Endothelial cell of umbilical vein (primary cell): ENCODE results near the gene GRAMD4. TPM values are rescaled to one million over a fixed set of nuclear protein-coding genes. Genes with fewer than 3 reads are reported as not detected.

Experiments used
- BruUV-seq: library from RNA; stranded (reverse); fragments of 400-500 nt; replicated peaks from 2 replicates; lab custom pipeline; 2021; lab: Mats Ljungman, UMichigan
- CTCF ChIA-PET: fragments of 300-600, 350-600 bp; sonication (Branson Sonifier 250); formaldehyde crosslinking; loops from one replicate; lab custom pipeline; 2021; ENCODE audit warnings: antibody characterized with exemption, inconsistent platforms; lab: Charles Lee
- POLR2A ChIA-PET: fragments of 300-600, 350-600 bp; sonication (Branson Sonifier 250); formaldehyde crosslinking; loops from one replicate; lab custom pipeline; 2021; ENCODE audit warnings: antibody characterized with exemption, inconsistent platforms; lab: Charles Lee
- DNase-seq: peaks from one replicate; pipeline ENCODE4 v3.0.0-alpha.2; 2011; ENCODE audit warnings: low read depth, low spot score
- FAIRE-seq: peaks from 2 replicates; lab custom pipeline; 2011; peaks lifted over from hg19 to GRCh38; lab: Jason Lieb, UNC
- H2AFZ ChIP-seq: 2 replicates; pipeline ENCODE4 v1.6.0; 2012; ENCODE audit warnings: low read depth, low read length, control low read depth, inconsistent platforms
- H3K27ac ChIP-seq: 2 replicates; pipeline ENCODE4 v1.5.1; 2011; ENCODE audit warnings: low read depth, mild to moderate bottlenecking, control low read depth, low read length, moderate library complexity; ENCODE audit not compliant: insufficient read depth
- H3K27me3 ChIP-seq, 2 experiments: 2 replicates each; pipeline versions ENCODE4 v1.6.0 to v1.6.1; 2011; ENCODE audit warnings: low read length in 2 of 2, mixed read lengths in 1 of 2; ENCODE audit not compliant: control insufficient read depth in 2 of 2, insufficient read depth in 2 of 2
- H3K36me3 ChIP-seq, 2 experiments: 2 replicates in 1 of 2; 3 replicates in 1 of 2; pipeline ENCODE4 v1.5.1; 2011; ENCODE audit warnings: low read length in 2 of 2, mild to moderate bottlenecking in 1 of 2, moderate library complexity in 1 of 2; ENCODE audit not compliant: control insufficient read depth in 2 of 2, insufficient read depth in 2 of 2; ENCODE audit errors: extremely low read depth in 1 of 2
- H3K4me1 ChIP-seq: 3 replicates; pipeline ENCODE4 v1.5.1; 2011; ENCODE audit warnings: mild to moderate bottlenecking, low read length; ENCODE audit not compliant: control insufficient read depth, insufficient read depth; ENCODE audit errors: extremely low read depth
- H3K4me2 ChIP-seq: 2 replicates; pipeline ENCODE4 v1.6.1; 2011; ENCODE audit warnings: low read length, control low read depth, mixed read lengths; ENCODE audit not compliant: insufficient read depth
- H3K4me3 ChIP-seq, 3 experiments: fragments of 200-600 bp in 1 of 3; sonication (generic), shearing (Covaris generic) in 1 of 3; replicated peaks in 1 of 3; 2 replicates each; pipeline ENCODE4 v1.5.1; 2011 to 2016; ENCODE audit warnings: control low read depth in 3 of 3, low read length in 3 of 3, mild to moderate bottlenecking in 2 of 3, inconsistent platforms in 1 of 3, low read depth in 1 of 3, moderate library complexity in 1 of 3; ENCODE audit not compliant: insufficient read depth in 1 of 3
- H3K79me2 ChIP-seq: 2 replicates; pipeline ENCODE4 v1.6.0; 2012; ENCODE audit warnings: low read length, inconsistent platforms; ENCODE audit not compliant: control insufficient read depth, insufficient read depth
- H3K9ac ChIP-seq: replicated peaks from 2 replicates; pipeline ENCODE3; 2011; ENCODE audit warnings: low read length, control low read depth; ENCODE audit not compliant: insufficient read depth; ENCODE audit errors: extremely low read depth
- H3K9me1 ChIP-seq: replicated peaks from 3 replicates; pipeline ENCODE4 v1.6.0; 2011; ENCODE audit warnings: mild to moderate bottlenecking, low read length; ENCODE audit not compliant: control insufficient read depth, insufficient read depth; ENCODE audit errors: extremely low read depth
- H3K9me3 ChIP-seq: replicated peaks from 2 replicates; pipeline ENCODE4 v1.5.1; 2012; ENCODE audit warnings: low read length, inconsistent platforms; ENCODE audit not compliant: control insufficient read depth, insufficient read depth
- H4K20me1 ChIP-seq: replicated peaks from 2 replicates; pipeline ENCODE3; 2011; ENCODE audit warnings: mild to moderate bottlenecking, low read length; ENCODE audit not compliant: control insufficient read depth, insufficient read depth; ENCODE audit errors: extremely low read depth
- CTCF ChIP-seq, 2 donors: IDR thresholded peaks; 1 replicate in 1 of 2; 2 replicates in 1 of 2; pipeline ENCODE4 v1.5.1; 2011; ENCODE audit warnings: low read length in 2 of 2, mild to moderate bottlenecking in 2 of 2, moderate library complexity in 2 of 2, control low read depth in 1 of 2, inconsistent platforms in 1 of 2, low read depth in 1 of 2; ENCODE audit not compliant: insufficient read depth in 1 of 2; ENCODE audit errors: extremely low read depth in 1 of 2
- EZH2 ChIP-seq: IDR thresholded peaks from 2 replicates; pipeline ENCODE4 v1.6.1; 2012; ENCODE audit warnings: borderline replicate concordance, low read depth, mild to moderate bottlenecking, moderate library complexity, low read length, inconsistent platforms; ENCODE audit not compliant: severe bottlenecking
- FOS ChIP-seq: IDR thresholded peaks from 2 replicates; pipeline ENCODE4 v1.6.1; 2011; ENCODE audit warnings: mild to moderate bottlenecking, low read length, moderate library complexity, borderline replicate concordance; ENCODE audit not compliant: insufficient read depth
- GATA2 ChIP-seq: IDR thresholded peaks from 2 replicates; pipeline ENCODE4 v1.7.0; 2011; ENCODE audit warnings: low read depth, mild to moderate bottlenecking, moderate library complexity, mixed read lengths, low read length; ENCODE audit not compliant: insufficient read length, insufficient read depth
- JUN ChIP-seq: IDR thresholded peaks from 2 replicates; pipeline ENCODE4 v1.6.1; 2011; ENCODE audit warnings: borderline replicate concordance, low read depth; ENCODE audit not compliant: insufficient read length, insufficient read depth
- MAX ChIP-seq: IDR thresholded peaks from 2 replicates; pipeline ENCODE4 v1.6.1; 2011; ENCODE audit not compliant: insufficient read depth, insufficient read length
- MYC ChIP-seq: IDR thresholded peaks from one replicate; pipeline ENCODE4 v1.6.1; 2011; ENCODE audit warnings: mild to moderate bottlenecking, low read depth, low read length
- POLR2A ChIP-seq: IDR thresholded peaks from 2 replicates; pipeline ENCODE4 v1.6.1; 2012; ENCODE audit warnings: low read depth, mild to moderate bottlenecking, control low read depth, low read length
- POLR2AphosphoS5 ChIP-seq: IDR thresholded peaks from 2 replicates; pipeline ENCODE4 v1.6.1; 2012; ENCODE audit warnings: low read depth, mild to moderate bottlenecking, control low read depth, low read length, moderate library complexity; ENCODE audit not compliant: insufficient read depth
- dilution Hi-C: fragments of 300-500 bp; cut with MboI; formaldehyde crosslinking; loops from one replicate; pipeline ENCODE4 v1.15.0; 2019; ENCODE audit warnings: low sequenced_read_pairs; ENCODE audit not compliant: extremely low pct_ligation_motif_present
- intact Hi-C: fragments of 100-400 bp; cut with micrococcal nuclease; formaldehyde crosslinking; loops from one replicate; pipeline ENCODE4 v1.10.0; 2022
- polyA plus RNA-seq, 4 experiments: library from polyadenylated mRNA; depleted of rRNA in 3 of 4; stranded (reverse) in 3 of 4; unstranded in 1 of 4; fragments of >200 nt; gene quantifications; 2 replicates each; pipeline versions ENCODE4 v1.2.1 to v1.2.3, GENCODE V29; 2011 to 2012; ENCODE audit warnings: missing spikeins in 1 of 4
- total RNA-seq: library from RNA; stranded (reverse); gene quantifications from 2 replicates; pipeline ENCODE4 v1.2.3, GENCODE V29; 2021

GRAMD4 gene
- total and polyA plus RNA-seq, 2 donors (not counting 3 experiments of a cell fraction or from before 2014, with no cell fraction given), result 5.9 to 14.8 TPM

DNA sequence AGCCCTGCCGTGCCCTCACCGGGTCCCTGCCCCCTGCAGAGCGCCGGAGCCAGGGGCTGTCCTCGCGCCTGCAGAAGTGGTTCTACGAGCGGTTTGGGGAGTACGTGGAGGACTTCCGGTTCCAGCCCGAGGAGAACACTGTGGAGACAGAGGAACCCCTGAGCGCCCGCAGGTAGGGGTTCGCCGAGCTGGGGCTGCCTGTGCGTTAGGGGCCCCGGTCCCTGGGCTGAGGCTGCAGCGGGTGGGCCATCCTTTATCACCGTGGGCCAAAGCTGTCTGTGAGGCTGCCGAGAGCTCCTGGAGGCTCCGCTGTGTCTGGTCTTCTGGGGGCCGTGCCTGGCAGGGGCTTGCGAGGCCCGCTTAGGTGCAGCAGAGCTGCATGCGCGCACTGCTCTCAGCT is 42.8 kb downstream of the GRAMD4 start:
- no peak for TF ChIP-seq GATA2
- no peak for TF ChIP-seq POLR2AphosphoS5
- TF ChIP-seq MYC, result no peak
- TF ChIP-seq JUN, result no peak
- no peak for TF ChIP-seq MAX
- TF ChIP-seq EZH2, result no peak
- TF ChIP-seq POLR2A, result no peak
- no peak for TF ChIP-seq FOS
- no peak for TF ChIP-seq CTCF (IDR thresholded peaks at IDR 0.05; ENCODE audit: extremely low read depth in 1 of 2, insufficient read depth in 1 of 2, low read depth in 1 of 2, low read length in 2 of 2)
- Histone ChIP-seq H3K79me2 (no peaks in the 10 kb centered on the region), H3K4me3 (no peak overlapping the region), H2AFZ (no peak overlapping the region), H3K4me2 (no peak overlapping the region), H4K20me1 (no peaks in the 10 kb centered on the region), H3K4me1 (no peaks in the 10 kb centered on the region), H3K9me3 (no peaks in the 10 kb centered on the region), H3K9me1 (no peaks in the 10 kb centered on the region), H3K9ac (no peak overlapping the region), H3K27ac (no peak overlapping the region), H3K27me3 (no peaks in the 10 kb centered on the region), H3K36me3 (peaks cover 0 to 2% of the 10 kb centered on the region in 2 experiments)
- intact Hi-C loops, result no loop called here
- dilution Hi-C loops, result no loop called here
- no peak for FAIRE-seq
- no peak for DNase-seq
- ChIA-PET CTCF (no interaction called here), POLR2A (no interaction called here)
- BruUV-seq, result no TSS peak
